Adrenal gland (tissue), 5 donors: ENCODE results near the gene CPOX.

Experiments
- CTCF ChIP-seq, 6 experiments: fragments of 450-650 bp in 4 of 6; fragments of 200-600 bp in 2 of 6; sonication (generic) in 1 of 6; IDR thresholded peaks; 1 replicate in 5 of 6; 2 replicates in 1 of 6; pipeline versions ENCODE4 v1.5.1 to v1.8.0; 2016 to 2021; ENCODE audit warnings: antibody characterized with exemption in 6 of 6, mild to moderate bottlenecking in 2 of 6, moderate library complexity in 1 of 6
- POLR2A ChIP-seq, 2 donors: fragments of 450-650 bp; IDR thresholded peaks; one replicate each; pipeline ENCODE4 v1.6.1; 2017; ENCODE audit warnings: antibody characterized with exemption in 2 of 2, mild to moderate bottlenecking in 2 of 2, moderate library complexity in 1 of 2
- donor health status: DM: no; HTN: no; CAD: no.

GRCh38 chr3:98583766-98584165 is 9.6 kb downstream of the CPOX start:
- TF ChIP-seq CTCF (IDR thresholded peaks at IDR 0.05), result no peak
- TF ChIP-seq POLR2A (IDR thresholded peaks at IDR 0.05), result no peak
